ENCODE results near the gene SLC25A25. TPM values are rescaled to one million over a fixed set of nuclear protein-coding genes. Genes with fewer than 3 reads are reported as not detected.
"Not testable (repeated sequence)": the region's sequence is repeated elsewhere in the genome, so short reads cannot be mapped to it uniquely, and the experiment has no call there.

SLC25A25 gene
- polyA plus RNA-seq, 1 experiment, result 12.9 TPM

GRCh38 chr9:128070874-128071273, 2.8 kb downstream of the SLC25A25 start:
- no peak for DNase-seq (ENCODE audit: low read depth)
- no peaks in the 10 kb centered on the region for H3K36me3 ChIP-seq (ENCODE audit: control insufficient read depth, insufficient read depth, low read length)
- ChIA-PET POLR2A (no interaction called here), CTCF (interaction anchor here (0.6 to 0.8 kb wide), 2 partner anchors 14 to 77 kb away, joined by 3 read pairs; no protein-coding TSS in a partner anchor)
- TF ChIP-seq CTCF (IDR thresholded peaks at IDR 0.05; ENCODE audit: insufficient read depth, low read depth, low read length), result no peak
- no peaks in the 10 kb centered on the region for H3K27me3 ChIP-seq (ENCODE audit: control insufficient read depth, insufficient read depth, low read length)
- no peak overlapping the region for H3K4me3 ChIP-seq (ENCODE audit: low read depth, low read length)

- CTCF ChIA-PET, result interaction anchor here (0.6 to 1.3 kb wide), 4 partner anchors 13 to 141 kb away, joined by 3 to 7 read pairs (median 4); partner anchors contain the start of gene PIP5KL1
- DNase-seq (ENCODE audit: low read depth); H3K27me3 ChIP-seq (ENCODE audit: control insufficient read depth, insufficient read depth, low read length); POLR2A ChIA-PET; H3K36me3 ChIP-seq (ENCODE audit: control insufficient read depth, insufficient read depth, low read length); H3K4me3 ChIP-seq (ENCODE audit: low read depth, low read length): not testable (repeated sequence)
Measured at GRCh38 chr9:128071475-128071874, 3.4 kb downstream of the SLC25A25 start.

- Histone ChIP-seq H3K36me3 (ENCODE audit: control insufficient read depth, insufficient read depth, low read length) (no peaks in the 10 kb centered on the region), H3K27me3 (ENCODE audit: control insufficient read depth, insufficient read depth, low read length) (no peaks in the 10 kb centered on the region), H3K4me3 (ENCODE audit: low read depth, low read length) (no peak overlapping the region)
- POLR2A ChIA-PET, result interaction anchor here (0.6 kb wide), 1 partner anchor 381 kb away, joined by 3 read pairs; no protein-coding TSS in a partner anchor
- CTCF ChIA-PET, result interaction anchor here (1.0 to 1.3 kb wide), 5 partner anchors 19 to 142 kb away, joined by 3 to 7 read pairs (median 4); partner anchors contain the start of gene PIP5KL1
- TF ChIP-seq CTCF (IDR thresholded peaks at IDR 0.05; ENCODE audit: insufficient read depth, low read depth, low read length), result no peak
- peak; percentile 71 for DNase-seq (ENCODE audit: low read depth)
Measured at GRCh38 chr9:128072144-128073021, 4.4 kb downstream of the SLC25A25 start.

GRCh38 chr9:128073253-128073886, 5.3 kb downstream of the SLC25A25 start:
- Histone ChIP-seq H3K27me3 (ENCODE audit: control insufficient read depth, insufficient read depth, low read length) (no peaks in the 10 kb centered on the region), H3K36me3 (ENCODE audit: control insufficient read depth, insufficient read depth, low read length) (no peaks in the 10 kb centered on the region), H3K4me3 (ENCODE audit: low read depth, low read length) (no peak overlapping the region)
- ChIA-PET POLR2A (no interaction called here), CTCF (interaction anchor here (1.0 to 1.3 kb wide), 3 partner anchors 18 to 114 kb away, joined by 3 read pairs; no protein-coding TSS in a partner anchor)
- TF ChIP-seq CTCF (IDR thresholded peaks at IDR 0.05; ENCODE audit: insufficient read depth, low read depth, low read length), result no peak
- DNase-seq (ENCODE audit: low read depth), result no peak

GRCh38 chr9:128077847-128078503, 9.9 kb downstream of the SLC25A25 start:
- POLR2A ChIA-PET, result no interaction called here
- CTCF ChIA-PET, result interaction anchor here (1.1 to 2.1 kb wide), 2 partner anchors 40 to 100 kb away, joined by 3 to 6 read pairs; no protein-coding TSS in a partner anchor
- Histone ChIP-seq H3K36me3 (ENCODE audit: control insufficient read depth, insufficient read depth, low read length) (no peaks in the 10 kb centered on the region; the same call in 1 of the 2 replicates), H3K27me3 (ENCODE audit: control insufficient read depth, insufficient read depth, low read length) (no peaks in the 10 kb centered on the region), H3K4me3 (ENCODE audit: low read depth, low read length) (no peak overlapping the region)
- DNase-seq (ENCODE audit: low read depth), result no peak
- TF ChIP-seq CTCF (IDR thresholded peaks at IDR 0.05; ENCODE audit: insufficient read depth, low read depth, low read length), result no peak

All from BJ (cell line).